Pancreas (tissue), 10 donors: Measurements from ENCODE around the gene PCSK4. TPM values are rescaled to one million over a fixed set of nuclear protein-coding genes. Genes with fewer than 3 reads are reported as not detected.
A peak's percentile ranks its signal among the peaks of the same experiment; 100 is the strongest.

Source experiments
- ATAC-seq, 4 donors: fragments of 200-7000 bp; cut with Tn5 transposase; one replicate each; pipeline versions ENCODE4 v1.8.0 to v1.9.1; 2020; ENCODE audit warnings: mild to moderate bottlenecking in 4 of 4, moderate library complexity in 4 of 4
- DNase-seq, 6 donors: peaks; one replicate each; pipeline ENCODE4 v3.0.0-alpha.2; 2020
- FAIRE-seq: peaks from 2 replicates; lab custom pipeline; 2012; peaks lifted over from hg19 to GRCh38; lab: Jason Lieb, UNC
- H3K27ac ChIP-seq, 4 donors: fragments of 200-600 bp; sonication (generic); 1 replicate in 3 of 4; 2 replicates in 1 of 4; pipeline versions ENCODE4 v1.5.0 to v1.8.0; 2020
- H3K27me3 ChIP-seq, 4 donors: fragments of 200-600 bp; one replicate each; pipeline ENCODE4 v1.8.0; 2021
- H3K36me3 ChIP-seq, 3 donors: fragments of 200-600 bp; sonication (generic) in 1 of 3; one replicate each; pipeline versions ENCODE4 v1.5.0 to v1.8.0; 2020 to 2021
- H3K4me1 ChIP-seq, 3 donors: fragments of 200-600 bp; one replicate each; pipeline ENCODE4 v1.8.0; 2021
- H3K4me3 ChIP-seq, 4 donors: fragments of 200-600 bp; sonication (generic) in 2 of 4; one replicate each; pipeline versions ENCODE4 v1.5.0 to v1.8.0; 2020 to 2021
- H3K9me3 ChIP-seq, 4 donors: fragments of 200-600 bp; one replicate each; pipeline ENCODE4 v1.8.0; 2021
- WGBS, 2 donors: extraction: QIAGEN DNeasy Blood & Tissue Kit; methylation state at CpG; one replicate each; pipeline ENCODE4 v1.1.7; 2013; 5-methylcytosine and 5-hydroxymethylcytosine counted together
- intact Hi-C, 3 donors: fragments of 100-400 bp; cut with DNase I; formaldehyde crosslinking; loops; one replicate each; pipeline versions ENCODE4 v1.11.1 to v1.14.2; 2022
- polyA plus RNA-seq, 2 donors: library from polyadenylated mRNA; stranded (reverse); fragments of 200-250 nt; gene quantifications; one replicate each; pipeline ENCODE4 v1.2.3, GENCODE V29; 2013
- total RNA-seq, 6 donors: library from RNA; stranded (reverse); fragmentation: NEBNext Ultra II Directional in 4 of 6; extraction: Animal tissue kit (Norgen Biotek cat#: 25700) in 4 of 6; gene quantifications; one replicate each; pipeline versions ENCODE4 v1.2.1 to v1.2.4, GENCODE V29; 2021 to 2023
- TF ChIP-seq, protein P1 (sequence below), 4 donors: fragments of 200-600 bp; sonication (generic) in 3 of 4; IDR thresholded peaks; one replicate each; pipeline versions ENCODE4 v1.5.0 to v1.8.0; 2021; ENCODE audit warnings: antibody characterized with exemption in 4 of 4
- donor health status: healthy with polysubstance abuse.
- donor health status: DM: no; HTN: no; CAD: no; lungs with moderate emphysema.
- donor health status: DM: no; HTN: no; CAD: no.
- donor health status: control.
- donor health status: control.
- donor health status: Bipolar disorder and iron deficiency.
- donor health status: DM: yes; HTN: yes; CAD: no.
- donor health status: DM: no; HTN: no; CAD: no.
- donor health status: DM: no; HTN: no; CAD: no.
- donor health status: DM: yes; HTN: yes; CAD: no.

Gene PCSK4
- total and polyA plus RNA-seq, 8 donors: 1.5 to 11.5 (median 2.4) TPM

DNA sequence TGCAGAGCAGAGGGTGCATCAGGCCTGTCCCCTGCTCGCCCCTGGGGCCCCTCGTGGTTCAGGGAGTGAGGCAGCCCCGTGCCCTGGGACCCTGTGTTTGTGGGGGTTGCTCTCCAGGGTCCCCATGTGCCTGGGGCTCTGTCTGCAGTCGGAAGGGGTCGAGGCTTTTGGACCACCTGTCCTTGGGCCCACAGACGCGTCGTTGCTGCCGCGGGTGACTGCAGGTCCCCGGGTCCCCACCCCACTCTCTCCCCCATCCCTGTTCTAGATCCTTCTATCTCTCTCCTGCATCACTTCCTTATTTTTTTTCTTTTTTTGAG, 1.9 kb downstream of the PCSK4 start:
- no peak overlapping the region for H3K27ac ChIP-seq
- no peak for ATAC-seq
- TF ChIP-seq, protein P1, sequence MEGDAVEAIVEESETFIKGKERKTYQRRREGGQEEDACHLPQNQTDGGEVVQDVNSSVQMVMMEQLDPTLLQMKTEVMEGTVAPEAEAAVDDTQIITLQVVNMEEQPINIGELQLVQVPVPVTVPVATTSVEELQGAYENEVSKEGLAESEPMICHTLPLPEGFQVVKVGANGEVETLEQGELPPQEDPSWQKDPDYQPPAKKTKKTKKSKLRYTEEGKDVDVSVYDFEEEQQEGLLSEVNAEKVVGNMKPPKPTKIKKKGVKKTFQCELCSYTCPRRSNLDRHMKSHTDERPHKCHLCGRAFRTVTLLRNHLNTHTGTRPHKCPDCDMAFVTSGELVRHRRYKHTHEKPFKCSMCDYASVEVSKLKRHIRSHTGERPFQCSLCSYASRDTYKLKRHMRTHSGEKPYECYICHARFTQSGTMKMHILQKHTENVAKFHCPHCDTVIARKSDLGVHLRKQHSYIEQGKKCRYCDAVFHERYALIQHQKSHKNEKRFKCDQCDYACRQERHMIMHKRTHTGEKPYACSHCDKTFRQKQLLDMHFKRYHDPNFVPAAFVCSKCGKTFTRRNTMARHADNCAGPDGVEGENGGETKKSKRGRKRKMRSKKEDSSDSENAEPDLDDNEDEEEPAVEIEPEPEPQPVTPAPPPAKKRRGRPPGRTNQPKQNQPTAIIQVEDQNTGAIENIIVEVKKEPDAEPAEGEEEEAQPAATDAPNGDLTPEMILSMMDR (IDR thresholded peaks at IDR 0.05): no peak
- peaks cover 0 to 24% (median 12%) of the 10 kb centered on the region in 3 donors for H3K4me1 ChIP-seq
- intact Hi-C loops: no loop called here
- 88 to 91% methylated on average over 11 of the region's 11 CpGs for WGBS, 2 donors
- no peaks in the 10 kb centered on the region for H3K9me3 ChIP-seq
- H3K27me3 ChIP-seq: no peaks in the 10 kb centered on the region
- DNase-seq: peak in 1 of 6 donors; percentile 19
- no peak for FAIRE-seq
- H3K4me3 ChIP-seq: no peak overlapping the region
- H3K36me3 ChIP-seq: no peaks in the 10 kb centered on the region

DNA sequence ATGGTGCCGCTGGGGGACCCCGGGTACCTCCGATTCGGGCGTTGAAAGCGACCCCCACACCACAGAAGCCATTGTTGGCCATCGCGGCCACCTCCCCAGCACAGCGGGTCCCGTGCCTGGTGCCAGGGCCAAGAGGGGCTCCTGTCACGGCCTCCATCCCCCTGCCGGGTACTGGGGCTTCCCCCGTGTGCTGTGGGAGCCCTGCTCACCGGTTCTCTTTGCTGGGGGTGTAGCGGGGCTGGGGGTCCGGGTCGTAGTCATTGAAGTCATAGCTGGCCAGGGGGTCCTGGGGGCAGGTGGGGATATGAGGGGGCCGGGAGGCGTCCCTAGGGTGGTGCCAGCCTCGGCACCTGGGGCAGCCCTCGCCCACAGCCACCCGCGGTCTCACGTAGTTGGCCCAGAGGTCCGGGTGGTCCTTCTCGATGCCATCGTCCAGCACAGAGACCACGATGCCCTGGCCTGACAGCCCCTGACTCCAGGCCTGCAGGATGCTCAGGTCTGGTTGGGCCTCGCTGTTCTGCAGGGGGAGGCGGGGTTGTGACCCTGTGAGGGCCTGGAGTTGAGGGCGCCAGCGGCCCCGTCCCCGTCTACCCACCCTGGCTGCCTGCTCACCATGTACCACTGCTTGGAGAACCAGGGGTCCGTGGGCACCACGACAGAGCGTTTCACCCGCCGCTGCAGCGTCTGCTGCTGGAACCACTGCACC, 2.4 kb downstream of the PCSK4 start:
- peak in 3 of 6 donors; percentile 22 to 78 (median 45) for DNase-seq
- intact Hi-C loops: no loop called here

DNA sequence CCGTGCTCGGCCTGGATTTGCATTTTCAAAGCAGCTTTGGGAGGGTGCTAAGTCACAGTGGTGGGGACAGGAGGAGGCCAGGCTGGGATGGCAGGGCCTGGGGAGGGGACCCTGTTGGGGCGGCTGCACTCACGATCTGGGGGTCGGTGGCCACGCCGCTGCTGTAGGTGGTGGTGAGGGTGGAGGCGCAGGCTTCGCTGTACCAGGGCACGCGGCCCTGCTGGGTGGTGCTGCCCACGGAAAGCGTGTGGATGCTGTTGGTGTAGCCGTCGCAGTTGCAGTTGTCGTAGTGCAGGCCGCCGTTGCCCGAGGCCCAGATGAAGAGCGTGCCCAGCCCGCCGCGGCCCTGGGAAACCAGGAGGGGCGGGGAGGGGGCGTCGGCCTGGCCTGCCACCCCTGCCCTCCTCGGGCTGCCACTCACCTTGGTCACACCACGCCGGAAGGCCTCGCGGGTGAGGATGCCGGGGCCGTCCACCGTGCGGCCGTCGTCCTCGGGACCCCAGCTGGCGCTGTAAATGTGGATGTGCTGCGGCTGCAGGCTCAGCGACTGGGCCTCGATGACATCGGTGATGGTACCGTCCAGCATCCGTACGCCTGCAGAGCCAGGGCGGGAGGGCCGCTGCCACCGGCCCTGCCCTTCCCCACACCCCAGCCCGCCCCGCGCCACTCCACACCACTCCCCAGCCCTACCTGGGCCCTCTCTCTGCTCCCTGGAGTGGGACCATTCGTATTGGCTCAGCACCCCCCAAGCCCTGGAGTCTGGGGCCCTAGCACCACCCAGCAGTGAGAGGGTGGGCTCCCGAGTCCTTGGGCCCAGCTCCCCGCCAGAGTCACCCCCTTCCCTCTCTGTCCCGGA, 3.2 kb downstream of the PCSK4 start:
- 94 to 97% methylated on average over 52 to 56 of the region's 56 CpGs for WGBS, 2 donors

More for the DNA sequence above, 2.4 kb downstream of the PCSK4 start:
- H3K27me3 ChIP-seq: no peaks in the 10 kb centered on the region
- ATAC-seq (no peak), FAIRE-seq (no peak)
- peaks cover 0 to 19% (median 12%) of the 10 kb centered on the region in 3 donors for H3K4me1 ChIP-seq
- H3K9me3 ChIP-seq: no peaks in the 10 kb centered on the region
- no peak overlapping the region for H3K27ac ChIP-seq
- WGBS, 2 donors: 88 to 94% methylated on average over 38 to 40 of the region's 40 CpGs
- TF ChIP-seq, protein P1 (IDR thresholded peaks at IDR 0.05): no peak
- H3K4me3 ChIP-seq: no peak overlapping the region
- H3K36me3 ChIP-seq: no peaks in the 10 kb centered on the region

DNA sequence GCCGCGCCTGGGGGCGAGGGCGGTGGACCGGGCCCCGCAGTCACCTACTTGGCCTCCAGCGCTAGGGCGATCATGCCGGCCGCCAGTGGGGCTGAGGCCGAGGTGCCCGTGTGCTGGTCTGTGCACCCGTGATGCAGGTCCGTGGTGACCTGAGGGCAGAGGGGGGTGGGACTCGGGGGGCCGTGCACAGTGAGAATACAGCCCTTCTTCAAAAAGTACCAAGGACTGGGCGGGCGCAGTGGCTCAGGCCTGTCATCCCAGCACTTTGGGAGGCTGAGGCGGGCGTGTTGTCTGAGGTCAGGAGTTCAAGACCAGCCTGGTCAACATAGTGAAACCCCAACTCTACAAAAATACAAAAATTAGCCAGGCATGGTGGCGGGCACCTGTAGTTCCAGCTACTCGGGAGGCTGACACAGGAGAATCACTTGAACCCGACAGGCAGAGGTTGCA, 6.1 kb downstream of the PCSK4 start:
- ATAC-seq (no peak), FAIRE-seq (no peak), DNase-seq (peak in 1 of 6 donors; percentile 62)
- Histone ChIP-seq H3K27me3 (no peaks in the 10 kb centered on the region), H3K27ac (no peak overlapping the region), H3K9me3 (no peaks in the 10 kb centered on the region), H3K4me1 (peaks cover 0 to 3% (median 0%) of the 10 kb centered on the region in 3 donors), H3K4me3 (no peak overlapping the region), H3K36me3 (no peaks in the 10 kb centered on the region)
- intact Hi-C loops: no loop called here
- TF ChIP-seq, protein P1 (IDR thresholded peaks at IDR 0.05): no peak
- WGBS, 2 donors: 91 to 93% methylated on average over 23 of the region's 23 CpGs

More for the DNA sequence above, 3.2 kb downstream of the PCSK4 start:
- H3K9me3 ChIP-seq: no peaks in the 10 kb centered on the region
- no peaks in the 10 kb centered on the region for H3K27me3 ChIP-seq
- intact Hi-C loops: no loop called here
- peaks cover 0 to 12% (median 12%) of the 10 kb centered on the region in 3 donors for H3K4me1 ChIP-seq
- FAIRE-seq (no peak), ATAC-seq (no peak), DNase-seq (peak in 2 of 6 donors; percentile 15 to 65)
- H3K4me3 ChIP-seq: no peak overlapping the region
- no peaks in the 10 kb centered on the region for H3K36me3 ChIP-seq
- TF ChIP-seq, protein P1 (IDR thresholded peaks at IDR 0.05): no peak
- no peak overlapping the region for H3K27ac ChIP-seq
